Endothelial cell (in vitro differentiated cells): ENCODE data around the gene MLST8. TPM values are rescaled to one million over a fixed set of nuclear protein-coding genes. Genes with fewer than 3 reads are reported as not detected.

Experiments
- DNase-seq: peaks from one replicate; pipeline ENCODE4 v3.0.0; 2021; ENCODE audit warnings: low spot score
- H3K27ac Mint-ChIP-seq: one replicate; pipeline ENCODE4 v1.8.0; 2021; ENCODE audit warnings: mixed read lengths, inconsistent platforms; ENCODE audit not compliant: unreplicated experiment
- H3K27me3 Mint-ChIP-seq: one replicate; pipeline ENCODE4 v1.8.0; 2021; ENCODE audit warnings: mild to moderate bottlenecking, moderate library complexity, mixed read lengths, inconsistent platforms; ENCODE audit not compliant: unreplicated experiment
- H3K36me3 Mint-ChIP-seq: one replicate; pipeline ENCODE4 v1.8.0; 2021; ENCODE audit warnings: mild to moderate bottlenecking, low read depth, mixed read lengths, inconsistent platforms; ENCODE audit not compliant: unreplicated experiment
- H3K4me1 Mint-ChIP-seq: one replicate; pipeline ENCODE4 v1.8.0; 2021; ENCODE audit warnings: mild to moderate bottlenecking, mixed read lengths, inconsistent platforms; ENCODE audit not compliant: unreplicated experiment
- H3K4me3 Mint-ChIP-seq: one replicate; pipeline ENCODE4 v1.8.0; 2021; ENCODE audit warnings: mild to moderate bottlenecking, mixed read lengths, inconsistent platforms; ENCODE audit not compliant: unreplicated experiment
- H3K9me3 Mint-ChIP-seq: one replicate; pipeline ENCODE4 v1.8.0; 2021; ENCODE audit warnings: mixed read lengths, inconsistent platforms; ENCODE audit not compliant: unreplicated experiment
- CTCF ChIP-seq: fragments of 200-600 bp; sonication (generic); IDR thresholded peaks from one replicate; pipeline ENCODE4 v1.5.0; 2021; ENCODE audit warnings: antibody characterized with exemption; ENCODE audit not compliant: unreplicated experiment
- total RNA-seq: library from RNA; stranded (reverse); fragmentation: NEBNext Ultra II Directional; extraction: Animal tissue kit (Norgen Biotek cat#: 25700); gene quantifications from one replicate; pipeline ENCODE4 v1.2.1, GENCODE V29; 2021; ENCODE audit not compliant: unreplicated experiment

MLST8 gene
- total RNA-seq, 1 donor from 2014 or later: 35.4 TPM

DNA sequence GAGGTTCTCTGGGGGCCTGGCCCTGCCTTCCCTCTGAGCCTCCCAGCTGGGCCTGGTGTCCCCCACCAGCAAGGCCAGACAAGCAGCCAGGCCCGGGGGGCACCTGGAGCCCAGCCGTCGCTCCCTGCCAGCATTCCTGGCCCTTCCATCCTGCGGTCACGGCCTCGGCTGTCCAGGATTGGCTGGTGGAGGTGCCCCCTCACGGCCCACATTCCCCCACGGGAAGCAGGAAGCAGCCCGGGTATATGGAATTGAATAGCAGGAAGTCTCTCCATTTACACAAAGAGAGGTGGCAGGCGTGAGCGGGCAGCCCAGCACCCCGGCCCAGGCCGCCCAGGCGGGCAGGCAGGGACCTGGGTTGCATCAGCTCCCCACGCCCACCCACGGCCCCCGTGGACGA is 35.2 kb upstream of the MLST8 start:
- TF ChIP-seq CTCF: no peak
- Mint-ChIP-seq H3K4me1 (peaks cover 20% of the 10 kb centered on the region), H3K36me3 (peaks cover 17% of the 10 kb centered on the region), H3K4me3 (no peak overlapping the region), H3K9me3 (no peaks in the 10 kb centered on the region), H3K27me3 (peaks cover 5% of the 10 kb centered on the region), H3K27ac (peak overlapping the region; percentile 99)
- DNase-seq: peak; percentile 85

DNA sequence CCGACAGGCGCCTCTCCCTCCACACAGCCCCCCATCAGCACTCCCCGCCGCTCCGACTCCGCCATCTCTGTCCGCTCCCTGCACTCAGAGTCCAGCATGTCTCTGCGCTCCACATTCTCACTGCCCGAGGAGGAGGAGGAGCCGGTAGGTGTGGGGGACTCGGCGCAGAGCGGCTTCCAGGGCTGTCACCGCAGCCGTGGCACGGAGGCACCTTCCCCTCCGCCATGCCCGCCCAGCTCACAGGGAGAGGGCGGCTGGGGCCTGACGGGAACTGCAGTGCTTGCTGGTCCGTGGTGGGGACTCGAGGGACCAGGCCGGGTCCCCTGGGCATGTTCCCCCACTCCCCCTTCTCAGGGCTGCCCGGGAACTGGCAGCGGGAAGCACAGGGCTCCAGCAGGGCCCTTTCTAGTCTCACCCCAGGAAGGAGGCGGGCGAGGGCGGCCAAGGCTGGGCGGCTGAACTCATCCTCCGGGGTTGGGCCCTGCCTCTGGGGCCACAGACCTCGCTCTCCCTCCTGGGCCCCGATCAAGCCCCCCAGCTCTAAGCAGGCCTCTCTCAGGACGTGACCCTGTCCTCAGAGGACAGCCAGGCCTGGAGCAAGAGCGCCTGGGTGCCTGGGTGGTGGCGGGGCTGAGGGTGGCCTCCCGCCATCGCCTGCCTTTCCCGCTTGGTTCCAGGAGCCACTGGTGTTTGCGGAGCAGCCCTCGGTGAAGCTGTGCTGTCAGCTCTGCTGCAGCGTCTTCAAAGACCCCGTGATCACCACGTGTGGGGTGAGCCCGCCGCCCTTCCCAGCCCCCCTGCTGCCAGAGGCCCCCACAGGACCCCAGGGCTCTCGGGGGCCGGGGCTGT is 34.4 kb upstream of the MLST8 start:
- no peak for DNase-seq
- Mint-ChIP-seq H3K4me1 (peaks cover 20% of the 10 kb centered on the region), H3K36me3 (peaks cover 14% of the 10 kb centered on the region), H3K9me3 (no peaks in the 10 kb centered on the region), H3K27me3 (peaks cover 5% of the 10 kb centered on the region), H3K27ac (peak overlapping the region; percentile 95), H3K4me3 (no peak overlapping the region)
- TF ChIP-seq CTCF: no peak

DNA sequence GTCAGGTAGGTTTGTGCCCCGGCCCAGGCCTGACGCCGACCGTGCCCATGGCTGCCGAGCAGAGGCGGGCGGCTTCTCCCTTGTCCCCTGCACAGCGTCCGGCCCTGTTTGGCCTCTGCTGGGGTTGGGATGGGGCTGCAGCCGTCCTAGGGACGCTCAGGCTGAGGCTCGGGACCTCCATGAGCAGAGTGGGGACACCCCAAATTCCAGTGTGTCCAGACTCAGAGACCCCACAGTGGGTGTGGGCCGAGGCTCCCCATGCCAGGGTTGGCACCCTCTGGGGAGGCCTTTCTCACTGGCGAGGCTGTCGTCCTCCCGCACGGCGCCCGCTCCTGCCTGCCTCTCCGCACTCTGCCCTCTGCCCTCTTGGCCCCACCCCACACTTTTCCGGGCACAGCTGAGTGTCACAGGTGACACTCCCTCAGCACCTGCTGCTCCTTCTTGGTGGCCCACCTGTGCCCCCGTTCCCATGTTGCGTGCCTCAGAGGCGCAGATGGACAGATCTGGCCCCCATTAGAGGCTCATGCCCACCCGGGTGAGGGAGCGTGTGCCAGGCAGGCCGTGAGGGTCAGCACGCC is 33.6 kb upstream of the MLST8 start:
- TF ChIP-seq CTCF: no peak
- H3K27me3 Mint-ChIP-seq: peaks cover 5% of the 10 kb centered on the region

DNA sequence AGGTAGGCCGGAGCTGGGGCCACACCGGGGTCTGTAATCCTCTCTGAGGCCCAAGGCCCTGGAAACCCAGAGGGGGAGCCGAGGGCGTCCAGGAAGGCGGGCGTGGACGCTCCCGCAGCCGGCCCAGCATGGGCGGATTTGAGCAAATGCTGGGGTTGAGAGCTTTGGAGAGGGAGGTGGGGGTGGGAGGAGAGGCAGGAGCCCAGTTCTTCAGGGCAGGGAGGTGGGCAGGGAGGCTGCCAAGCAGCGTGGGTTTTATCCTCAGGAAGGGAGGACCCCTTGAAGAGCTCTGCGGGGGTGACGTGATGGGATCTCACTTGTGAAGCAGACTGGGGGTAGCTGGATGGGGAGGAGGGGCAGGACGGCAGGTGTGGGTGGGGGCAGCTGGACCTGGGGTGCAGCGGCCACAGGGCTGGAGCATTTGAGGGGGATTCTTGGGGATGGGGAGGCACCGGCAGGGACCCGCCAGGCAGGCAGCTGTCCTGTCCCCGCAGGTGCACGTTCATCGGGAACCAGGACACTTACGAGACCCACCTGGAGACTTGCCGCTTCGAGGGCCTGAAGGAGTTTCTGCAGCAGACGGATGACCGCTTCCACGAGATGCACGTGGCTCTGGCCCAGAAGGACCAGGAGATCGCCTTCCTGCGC is 32.4 kb upstream of the MLST8 start:
- peaks cover 14% of the 10 kb centered on the region for H3K36me3 Mint-ChIP-seq
- peaks cover 7% of the 10 kb centered on the region for H3K27me3 Mint-ChIP-seq
- peak overlapping the region; percentile 52 for H3K27ac Mint-ChIP-seq
- peak overlapping the region; percentile 65 for H3K4me3 Mint-ChIP-seq
- no peak for TF ChIP-seq CTCF
- no peak for DNase-seq
- H3K4me1 Mint-ChIP-seq: peaks cover 20% of the 10 kb centered on the region
- H3K9me3 Mint-ChIP-seq: no peaks in the 10 kb centered on the region

More for the DNA sequence above, 33.6 kb upstream of the MLST8 start:
- Mint-ChIP-seq H3K9me3 (no peaks in the 10 kb centered on the region), H3K4me3 (peak overlapping the region; percentile 57), H3K36me3 (peaks cover 9% of the 10 kb centered on the region), H3K4me1 (peaks cover 20% of the 10 kb centered on the region), H3K27ac (peak overlapping the region; percentile 78)
- no peak for DNase-seq

DNA sequence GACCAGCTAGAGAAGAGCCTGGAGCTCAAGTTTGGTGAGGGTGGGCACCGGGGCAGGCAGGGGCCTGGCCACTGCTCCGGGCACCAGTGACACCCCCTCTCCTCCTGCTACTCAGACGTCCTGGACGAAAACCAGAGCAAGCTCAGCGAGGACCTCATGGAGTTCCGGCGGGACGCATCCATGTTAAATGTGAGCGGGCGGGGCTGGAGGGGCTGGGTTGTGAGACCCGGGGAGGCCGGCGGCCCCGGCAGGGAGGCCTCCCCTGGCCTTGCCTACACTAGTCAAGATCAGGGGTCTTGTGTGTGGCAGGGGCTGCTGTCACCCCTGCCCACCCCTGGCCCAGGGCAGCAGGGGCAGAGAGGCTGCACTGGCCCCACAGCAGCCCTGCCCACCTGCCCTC is 31.9 kb upstream of the MLST8 start:
- TF ChIP-seq CTCF: no peak
- H3K36me3 Mint-ChIP-seq: peaks cover 14% of the 10 kb centered on the region
- H3K9me3 Mint-ChIP-seq: no peaks in the 10 kb centered on the region
- H3K27ac Mint-ChIP-seq: peak overlapping the region; percentile 52
- H3K4me3 Mint-ChIP-seq: peak overlapping the region; percentile 65
- H3K4me1 Mint-ChIP-seq: peaks cover 17% of the 10 kb centered on the region
- peaks cover 7% of the 10 kb centered on the region for H3K27me3 Mint-ChIP-seq
- no peak for DNase-seq
